Measurements from ENCODE around the gene PREB. TPM values are rescaled to one million over a fixed set of nuclear protein-coding genes. Genes with fewer than 3 reads are reported as not detected.

Gene PREB
- total RNA-seq, 2 experiments from 2014 or later, result 12.3 to 12.6 TPM

DNA sequence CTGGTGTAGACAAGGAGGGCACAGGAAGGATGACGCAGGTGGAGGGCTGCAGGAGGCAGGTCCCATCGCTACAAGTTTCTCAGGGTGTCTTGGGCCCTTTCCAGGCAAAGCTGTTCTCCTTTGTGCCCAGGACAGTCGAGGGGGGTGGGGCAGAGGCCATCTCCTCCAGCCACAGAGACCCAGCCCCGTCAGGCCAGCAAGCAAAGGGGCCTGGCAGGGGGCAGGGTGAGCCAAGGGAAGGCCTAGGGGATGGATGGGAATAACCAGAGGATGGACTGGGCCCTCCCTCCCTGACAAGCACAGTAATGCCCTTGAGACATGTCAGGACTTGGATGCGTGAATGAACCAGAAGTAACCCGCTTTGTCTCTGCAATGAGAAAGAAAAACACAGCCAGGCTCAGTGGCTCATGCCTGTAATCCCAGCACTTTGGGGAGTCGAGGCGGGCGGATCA, 20.7 kb upstream of the PREB start:
- Histone ChIP-seq H3K4me3 (ENCODE audit: low read length) (no peak overlapping the region), H3K4me1 (ENCODE audit: insufficient read depth, low read length) (no peaks in the 10 kb centered on the region), H3K9me3 (ENCODE audit: control insufficient read depth in 1 of 2, insufficient read depth in 1 of 2, low read length in 2 of 2) (no peaks in the 10 kb centered on the region), H3K36me3 (ENCODE audit: insufficient read depth, low read length) (no peaks in the 10 kb centered on the region), H3K27ac (ENCODE audit: low read depth in 1 of 2, low read length in 2 of 2) (no peak overlapping the region), H3K27me3 (ENCODE audit: control insufficient read depth in 1 of 2, insufficient read depth in 2 of 2, low read length in 2 of 2) (no peaks in the 10 kb centered on the region)
- ATAC-seq (ENCODE audit: poor library complexity) (no peak), DNase-seq (no peak)
- intact Hi-C loops (cut with DNase I, micrococcal nuclease), result no loop called here
- ChIA-PET POLR2A (no interaction called here), CTCF (no interaction called here)
- H3K9me3 Mint-ChIP-seq, result no peaks in the 10 kb centered on the region
- TF ChIP-seq, protein P1, sequence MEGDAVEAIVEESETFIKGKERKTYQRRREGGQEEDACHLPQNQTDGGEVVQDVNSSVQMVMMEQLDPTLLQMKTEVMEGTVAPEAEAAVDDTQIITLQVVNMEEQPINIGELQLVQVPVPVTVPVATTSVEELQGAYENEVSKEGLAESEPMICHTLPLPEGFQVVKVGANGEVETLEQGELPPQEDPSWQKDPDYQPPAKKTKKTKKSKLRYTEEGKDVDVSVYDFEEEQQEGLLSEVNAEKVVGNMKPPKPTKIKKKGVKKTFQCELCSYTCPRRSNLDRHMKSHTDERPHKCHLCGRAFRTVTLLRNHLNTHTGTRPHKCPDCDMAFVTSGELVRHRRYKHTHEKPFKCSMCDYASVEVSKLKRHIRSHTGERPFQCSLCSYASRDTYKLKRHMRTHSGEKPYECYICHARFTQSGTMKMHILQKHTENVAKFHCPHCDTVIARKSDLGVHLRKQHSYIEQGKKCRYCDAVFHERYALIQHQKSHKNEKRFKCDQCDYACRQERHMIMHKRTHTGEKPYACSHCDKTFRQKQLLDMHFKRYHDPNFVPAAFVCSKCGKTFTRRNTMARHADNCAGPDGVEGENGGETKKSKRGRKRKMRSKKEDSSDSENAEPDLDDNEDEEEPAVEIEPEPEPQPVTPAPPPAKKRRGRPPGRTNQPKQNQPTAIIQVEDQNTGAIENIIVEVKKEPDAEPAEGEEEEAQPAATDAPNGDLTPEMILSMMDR (IDR thresholded peaks at IDR 0.05), result no peak
- H3K27me3 Mint-ChIP-seq, result peaks cover 4% of the 10 kb centered on the region
- H3K27ac Mint-ChIP-seq, result no peak overlapping the region
- no peaks in the 10 kb centered on the region for H3K36me3 Mint-ChIP-seq (ENCODE audit: low read depth)
- no peak overlapping the region for H3K4me3 Mint-ChIP-seq
- no peaks in the 10 kb centered on the region for H3K4me1 Mint-ChIP-seq (ENCODE audit: low read depth)

DNA sequence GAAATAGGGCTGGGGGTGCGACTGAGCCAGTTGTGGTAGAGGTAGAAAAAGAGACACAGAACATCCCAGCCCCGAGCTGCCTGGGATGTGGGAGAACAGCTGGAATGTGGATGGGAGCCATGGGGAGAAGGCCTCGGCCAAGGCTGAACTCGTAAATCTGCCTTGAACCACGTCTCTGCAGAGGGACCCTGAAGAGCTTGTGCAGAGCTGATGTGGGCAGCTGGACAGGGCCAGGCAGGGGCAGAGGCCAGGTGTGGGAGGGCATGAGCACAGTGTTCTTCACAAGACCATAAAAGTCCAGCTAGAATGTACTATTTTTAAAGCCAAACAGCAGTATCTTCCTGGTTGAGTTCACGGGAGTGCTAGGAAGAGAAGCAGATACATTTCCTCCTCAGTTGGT, 20.1 kb upstream of the PREB start:
- CTCF ChIA-PET, result no interaction called here

DNA sequence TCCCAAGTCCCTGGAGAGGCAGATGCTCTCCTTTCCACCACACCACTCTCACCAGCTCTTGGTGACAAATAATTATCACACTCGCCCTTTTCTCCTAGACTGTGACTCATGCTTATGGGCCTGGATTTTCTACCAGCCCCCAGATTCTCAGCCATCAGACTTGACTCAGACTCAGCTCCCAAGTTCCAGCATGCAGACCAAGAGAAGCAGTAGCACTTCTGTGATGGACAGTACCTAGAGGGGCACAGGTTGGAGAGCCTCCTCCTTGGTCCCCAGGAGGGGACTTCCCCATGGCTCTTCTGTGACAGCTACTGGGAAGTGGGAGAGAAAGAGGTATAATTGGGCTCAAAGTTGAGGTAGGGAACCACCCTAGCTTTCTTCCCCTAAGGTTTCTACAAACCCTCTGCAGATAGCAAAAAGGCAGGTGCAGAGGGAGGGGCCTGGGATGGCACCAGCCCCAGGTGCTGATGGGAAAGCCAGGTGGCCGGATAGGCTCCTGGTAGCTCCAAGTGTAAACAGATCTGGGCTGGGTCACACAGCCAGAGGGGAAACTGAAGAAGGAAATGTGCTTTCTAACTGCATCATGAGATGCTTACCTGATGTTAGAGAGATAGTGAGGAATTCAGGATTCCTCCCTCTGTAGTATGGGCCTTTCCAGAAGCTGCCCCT, 18.5 kb upstream of the PREB start:
- DNase-seq (no peak), ATAC-seq (ENCODE audit: poor library complexity) (no peak)
- Mint-ChIP-seq H3K36me3 (ENCODE audit: low read depth) (no peaks in the 10 kb centered on the region), H3K4me3 (no peak overlapping the region), H3K27me3 (peaks cover 4% of the 10 kb centered on the region), H3K9me3 (no peaks in the 10 kb centered on the region), H3K4me1 (ENCODE audit: low read depth) (no peaks in the 10 kb centered on the region), H3K27ac (no peak overlapping the region)
- intact Hi-C loops (cut with DNase I, micrococcal nuclease), result loop anchor here in 1 of 2 experiments (5.0 kb wide), 1 partner anchor 44 kb away; no protein-coding TSS in a partner anchor
- H3K4me3 ChIP-seq (ENCODE audit: low read length), result no peak overlapping the region
- POLR2A ChIA-PET, result interaction anchor here (1.2 kb wide), 1 partner anchor 101 kb away, joined by 3 read pairs; the partner anchor contains the start of gene AGBL5
- peaks cover 0 to 3% of the 10 kb centered on the region in 2 experiments for H3K27me3 ChIP-seq (ENCODE audit: control insufficient read depth in 1 of 2, insufficient read depth in 2 of 2, low read length in 2 of 2)
- H3K4me1 ChIP-seq (ENCODE audit: insufficient read depth, low read length), result no peaks in the 10 kb centered on the region
- H3K27ac ChIP-seq (ENCODE audit: low read depth in 1 of 2, low read length in 2 of 2), result no peak overlapping the region
- H3K9me3 ChIP-seq (ENCODE audit: control insufficient read depth in 1 of 2, insufficient read depth in 1 of 2, low read length in 2 of 2), result no peaks in the 10 kb centered on the region
- H3K36me3 ChIP-seq (ENCODE audit: insufficient read depth, low read length), result no peaks in the 10 kb centered on the region
- CTCF ChIA-PET, result interaction anchor here (0.7 kb wide), 1 partner anchor 11 kb away, joined by 3 read pairs; no protein-coding TSS in a partner anchor
- TF ChIP-seq, protein P1 (IDR thresholded peaks at IDR 0.05), result no peak

More for the DNA sequence above, 20.1 kb upstream of the PREB start:
- H3K27ac ChIP-seq (ENCODE audit: low read depth in 1 of 2, low read length in 2 of 2), result no peak overlapping the region
- H3K36me3 ChIP-seq (ENCODE audit: insufficient read depth, low read length), result no peaks in the 10 kb centered on the region
- no peaks in the 10 kb centered on the region for H3K9me3 ChIP-seq (ENCODE audit: control insufficient read depth in 1 of 2, insufficient read depth in 1 of 2, low read length in 2 of 2)
- Mint-ChIP-seq H3K4me1 (ENCODE audit: low read depth) (no peaks in the 10 kb centered on the region), H3K27me3 (peaks cover 4% of the 10 kb centered on the region), H3K27ac (no peak overlapping the region), H3K4me3 (no peak overlapping the region), H3K9me3 (no peaks in the 10 kb centered on the region), H3K36me3 (ENCODE audit: low read depth) (no peaks in the 10 kb centered on the region)
- H3K4me3 ChIP-seq (ENCODE audit: low read length), result no peak overlapping the region
- TF ChIP-seq, protein P1 (IDR thresholded peaks at IDR 0.05), result no peak
- no peak for ATAC-seq (ENCODE audit: poor library complexity)
- H3K4me1 ChIP-seq (ENCODE audit: insufficient read depth, low read length), result no peaks in the 10 kb centered on the region
- intact Hi-C loops (cut with DNase I, micrococcal nuclease), result loop anchor here in 1 of 2 experiments (5.0 kb wide), 1 partner anchor 43 kb away; no protein-coding TSS in a partner anchor
- H3K27me3 ChIP-seq (ENCODE audit: control insufficient read depth in 1 of 2, insufficient read depth in 2 of 2, low read length in 2 of 2), result no peaks in the 10 kb centered on the region
- POLR2A ChIA-PET, result no interaction called here
- DNase-seq, result no peak
